ENCODE measurements around the gene IL23R. TPM values are rescaled to one million over a fixed set of nuclear protein-coding genes. Genes with fewer than 3 reads are reported as not detected.

IL23R gene
- total RNA-seq (1 to 10 TPM in 3 of 7 donors, under 1 TPM in 3, not detected in 1; 0.38 to 1.2 (median 0.86) TPM), polyA plus RNA-seq (under 1 TPM in 2 of 3 donors, not detected in 1; 0.07 to 0.08 TPM)
- long read RNA-seq, donor 1, result 0 reads
- long read RNA-seq, donor 2, result 0 reads

DNA sequence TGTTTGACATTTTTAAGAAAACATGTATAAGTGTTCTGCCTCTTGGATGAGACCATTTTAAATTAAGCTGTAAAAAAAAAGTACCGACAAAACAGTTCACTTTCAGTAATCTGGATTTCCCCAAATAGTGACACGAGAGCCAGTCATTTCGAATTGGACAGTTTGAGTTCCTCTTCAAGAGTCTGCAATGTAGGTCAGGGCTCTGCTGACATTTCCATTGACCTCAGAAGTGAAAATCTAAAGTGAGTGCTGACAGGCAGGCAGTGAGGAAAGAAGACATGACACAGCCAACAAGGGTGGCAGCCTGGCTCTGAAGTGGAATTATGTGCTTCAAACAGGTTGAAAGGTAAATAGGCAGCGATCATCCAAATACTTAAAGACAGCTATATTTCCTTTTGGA, at the start of gene IL23R:
Gene IL23R, plus strand, starts transcription at position 259 of the 400 bp plus-strand sequence. CDS start 1,667 bp downstream, outside the sequence.
- Histone ChIP-seq H3K4me3 (no peak within 1 kb of the TSS), H3K4me1 (peaks cover 0 to 13% (median 2%) of the 10 kb centered on the region in 6 donors), H3K27me3 (replicated peaks in 1 of 7) (no peaks in the 10 kb centered on the region), H3K36me3 (no peaks in the 10 kb centered on the region), H3K9me3 (no peaks in the 10 kb centered on the region), H3K27ac (peak within 1 kb of the TSS in 1 of 8 donors; percentile 30)
- WGBS, 5 donors, result 40 to 63% (median 60%) methylated on average over 4 of the region's 4 CpGs
- TF ChIP-seq, protein P1, sequence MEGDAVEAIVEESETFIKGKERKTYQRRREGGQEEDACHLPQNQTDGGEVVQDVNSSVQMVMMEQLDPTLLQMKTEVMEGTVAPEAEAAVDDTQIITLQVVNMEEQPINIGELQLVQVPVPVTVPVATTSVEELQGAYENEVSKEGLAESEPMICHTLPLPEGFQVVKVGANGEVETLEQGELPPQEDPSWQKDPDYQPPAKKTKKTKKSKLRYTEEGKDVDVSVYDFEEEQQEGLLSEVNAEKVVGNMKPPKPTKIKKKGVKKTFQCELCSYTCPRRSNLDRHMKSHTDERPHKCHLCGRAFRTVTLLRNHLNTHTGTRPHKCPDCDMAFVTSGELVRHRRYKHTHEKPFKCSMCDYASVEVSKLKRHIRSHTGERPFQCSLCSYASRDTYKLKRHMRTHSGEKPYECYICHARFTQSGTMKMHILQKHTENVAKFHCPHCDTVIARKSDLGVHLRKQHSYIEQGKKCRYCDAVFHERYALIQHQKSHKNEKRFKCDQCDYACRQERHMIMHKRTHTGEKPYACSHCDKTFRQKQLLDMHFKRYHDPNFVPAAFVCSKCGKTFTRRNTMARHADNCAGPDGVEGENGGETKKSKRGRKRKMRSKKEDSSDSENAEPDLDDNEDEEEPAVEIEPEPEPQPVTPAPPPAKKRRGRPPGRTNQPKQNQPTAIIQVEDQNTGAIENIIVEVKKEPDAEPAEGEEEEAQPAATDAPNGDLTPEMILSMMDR (IDR thresholded peaks at IDR 0.05 in 8 of 11, conservative IDR thresholded peaks at IDR 0.05 in 3 of 11), result no peak
- no peak for TF ChIP-seq POLR2A (IDR thresholded peaks at IDR 0.05)
- TF ChIP-seq POLR2AphosphoS5 (IDR thresholded peaks at IDR 0.05), result no peak
- intact Hi-C loops (cut with DNase I; ENCODE audit: low total_unique reads), result no loop called here
- no peak for DNase-seq

DNA sequence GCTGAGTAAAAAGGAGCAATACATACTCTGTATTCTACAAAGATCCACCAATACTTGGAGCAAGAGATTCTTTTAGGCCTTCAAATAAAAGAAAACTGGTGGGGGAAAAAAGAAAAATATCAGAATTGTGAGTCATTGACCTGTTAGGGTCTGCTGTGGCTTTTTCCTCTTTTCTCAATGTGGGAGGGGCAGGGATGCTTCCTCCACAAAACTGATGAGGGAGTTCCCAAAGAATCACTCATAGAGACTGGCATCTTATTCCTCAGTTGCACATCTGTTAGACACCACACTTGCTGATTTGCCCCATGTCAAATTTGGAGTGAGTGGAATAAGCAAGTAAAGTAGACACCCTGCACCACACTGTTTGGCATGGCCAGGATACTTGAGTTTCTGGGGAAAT, 48.1 kb upstream of the IL23R start:
- H3K27me3 ChIP-seq (replicated peaks in 1 of 7), result no peaks in the 10 kb centered on the region
- H3K36me3 ChIP-seq, result no peaks in the 10 kb centered on the region
- TF ChIP-seq, protein P1 (IDR thresholded peaks at IDR 0.05 in 8 of 11, conservative IDR thresholded peaks at IDR 0.05 in 3 of 11), result no peak
- TF ChIP-seq POLR2A (IDR thresholded peaks at IDR 0.05) (no peak), POLR2AphosphoS5 (IDR thresholded peaks at IDR 0.05) (no peak)
- intact Hi-C loops (cut with DNase I; ENCODE audit: low total_unique reads), result no loop called here
- H3K9me3 ChIP-seq, result peaks cover 0 to 17% (median 12%) of the 10 kb centered on the region in 8 donors
- no peak overlapping the region for H3K4me3 ChIP-seq
- no peak for DNase-seq
- H3K4me1 ChIP-seq, result no peaks in the 10 kb centered on the region
- no peak overlapping the region for H3K27ac ChIP-seq

GRCh38 chr1:67118646-67119045, 47.6 kb upstream of the IL23R start:
- Histone ChIP-seq H3K27me3 (replicated peaks in 1 of 7) (no peaks in the 10 kb centered on the region), H3K4me3 (no peak overlapping the region), H3K27ac (no peak overlapping the region), H3K36me3 (no peaks in the 10 kb centered on the region), H3K9me3 (peaks cover 0 to 13% (median 10%) of the 10 kb centered on the region in 8 donors), H3K4me1 (no peaks in the 10 kb centered on the region)
- TF ChIP-seq, protein P1 (IDR thresholded peaks at IDR 0.05 in 8 of 11, conservative IDR thresholded peaks at IDR 0.05 in 3 of 11), result no peak
- TF ChIP-seq POLR2A (IDR thresholded peaks at IDR 0.05), result no peak
- no peak for TF ChIP-seq POLR2AphosphoS5 (IDR thresholded peaks at IDR 0.05)
- intact Hi-C loops (cut with DNase I; ENCODE audit: low total_unique reads), result no loop called here
- no peak for DNase-seq
- 54 to 73% (median 68%) methylated on average over 3 of the region's 3 CpGs for WGBS, 5 donors

DNA sequence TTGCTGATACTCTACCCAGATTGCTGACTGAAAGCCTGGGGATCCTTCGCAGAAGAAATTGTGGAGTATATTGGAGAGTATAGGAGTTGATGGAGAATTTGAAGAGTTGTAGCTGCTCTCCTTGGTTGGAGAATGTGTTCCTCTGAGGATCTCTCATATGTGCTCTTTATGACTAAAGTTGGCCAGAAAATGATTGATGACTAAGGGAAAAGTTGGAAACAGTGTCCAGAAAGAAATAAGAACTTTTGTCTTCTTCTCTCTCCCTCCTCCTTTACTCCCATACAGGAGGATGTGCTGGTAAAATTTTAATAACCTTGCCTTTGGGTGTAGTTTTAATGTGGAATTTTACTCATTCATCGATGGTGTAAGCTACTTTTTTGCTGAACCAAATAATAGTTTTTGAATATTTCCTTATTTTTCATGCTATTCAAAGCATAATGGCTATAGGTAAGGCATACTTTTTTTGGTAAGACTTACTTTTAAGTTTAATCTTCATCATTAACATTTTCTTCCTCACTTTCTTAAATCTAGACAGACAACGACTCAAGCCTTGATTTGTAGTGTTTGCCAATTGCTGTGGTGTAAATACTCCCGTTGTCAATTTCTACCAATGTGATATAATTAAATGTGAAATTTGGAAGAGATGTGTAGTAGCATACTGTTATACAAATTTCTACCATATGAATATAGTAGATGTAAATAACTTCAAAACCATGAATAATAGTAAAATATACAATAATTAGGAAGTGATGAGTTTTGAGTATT, 45.2 kb upstream of the IL23R start:
- TF ChIP-seq POLR2A (IDR thresholded peaks at IDR 0.05) (no peak), POLR2AphosphoS5 (IDR thresholded peaks at IDR 0.05) (no peak)
- TF ChIP-seq, protein P1 (IDR thresholded peaks at IDR 0.05 in 8 of 11, conservative IDR thresholded peaks at IDR 0.05 in 3 of 11), result no peak
- no peaks in the 10 kb centered on the region for H3K4me1 ChIP-seq
- intact Hi-C loops (cut with DNase I; ENCODE audit: low total_unique reads), result no loop called here
- H3K36me3 ChIP-seq, result no peaks in the 10 kb centered on the region
- no peaks in the 10 kb centered on the region for H3K9me3 ChIP-seq
- H3K27me3 ChIP-seq (replicated peaks in 1 of 7), result no peaks in the 10 kb centered on the region
- DNase-seq, result no peak
- no peak overlapping the region for H3K27ac ChIP-seq
- WGBS, 5 donors, result 73 to 99% (median 92%) methylated on average over 4 of the region's 4 CpGs
- H3K4me3 ChIP-seq, result no peak overlapping the region

Measured in spleen (tissue), 13 donors.